Measurements from ENCODE around the gene ANKRD60. TPM values are rescaled to one million over a fixed set of nuclear protein-coding genes. Genes with fewer than 3 reads are reported as not detected.
A peak's percentile ranks its signal among the peaks of the same experiment; 100 is the strongest.

ANKRD60 gene
- total and polyA plus RNA-seq, 2 donors (not counting 1 experiment from before 2014, with no cell fraction given) = 0.27 TPM; not detected in 1

DNA sequence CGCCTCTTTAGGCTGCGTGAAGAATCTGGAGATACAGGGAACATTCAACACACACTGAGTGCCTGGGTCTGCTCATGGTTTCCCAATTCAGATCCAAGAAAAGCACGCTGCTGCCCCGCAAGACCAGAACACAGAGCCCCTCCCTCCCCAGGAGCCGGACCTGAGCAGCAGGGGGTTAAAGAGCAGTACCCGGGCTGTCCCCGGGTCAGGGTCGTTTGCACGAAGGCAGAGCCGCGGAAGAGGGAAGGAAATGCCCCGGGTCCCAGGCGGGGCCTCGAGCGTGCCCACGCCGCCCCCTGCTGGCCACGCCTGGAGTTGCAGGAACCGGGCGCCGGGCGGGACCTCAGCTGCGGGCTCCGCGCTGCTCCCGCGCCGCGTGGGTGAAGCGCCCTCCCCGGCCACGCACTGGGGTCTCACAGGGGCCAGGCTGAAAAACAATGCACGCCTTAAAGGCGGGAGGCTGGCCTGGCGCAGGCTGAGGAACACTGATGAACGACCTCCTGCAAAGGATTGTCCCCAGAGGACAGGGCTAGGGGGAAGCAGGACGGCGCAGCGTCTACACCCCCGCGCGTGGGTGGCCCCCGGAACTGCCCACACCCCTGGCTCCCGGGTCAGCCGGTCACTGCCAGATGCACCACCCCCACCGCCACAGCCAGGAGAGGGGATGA, 48.9 kb downstream of the ANKRD60 start:
- no peaks in the 10 kb centered on the region for H3K79me2 ChIP-seq (ENCODE audit: control insufficient read depth, insufficient read depth, low read length)
- H3K27me3 ChIP-seq (replicated peaks in 1 of 4; ENCODE audit: control extremely low read depth in 1 of 4, control insufficient read depth in 3 of 4, insufficient read depth in 4 of 4, low read length in 3 of 4) = peaks cover 0 to 47% (median 15%) of the 10 kb centered on the region in 4 experiments
- ATAC-seq (ENCODE audit: low read depth) (peak; percentile 90), DNase-seq (peak; percentile 79)
- CTCF ChIA-PET = interaction anchor here (0.6 to 6.2 kb wide), 22 partner anchors 9 to 810 kb away, joined by 3 to 91 read pairs (median 4); no protein-coding TSS in a partner anchor
- H3K4me3 Mint-ChIP-seq = peak overlapping the region; percentile 34
- peaks cover 9% of the 10 kb centered on the region for H3K4me1 Mint-ChIP-seq
- peak overlapping the region; percentile 76 for H3K4me2 ChIP-seq (replicated peaks; ENCODE audit: low read depth, low read length, poor library complexity, severe bottlenecking)
- peak; percentile 100 for TF ChIP-seq CTCF (IDR thresholded peaks at IDR 0.05)
- no peak for TF ChIP-seq EZH2 (IDR thresholded peaks at IDR 0.05; ENCODE audit: borderline replicate concordance, insufficient read depth, low read depth, low read length, poor library complexity, severe bottlenecking)
- H3K27me3 Mint-ChIP-seq = peaks cover 49% of the 10 kb centered on the region
- no peak overlapping the region for H3K27ac ChIP-seq (ENCODE audit: low read length in 2 of 2)
- no peaks in the 10 kb centered on the region for H3K36me3 ChIP-seq (replicated peaks in 1 of 2; ENCODE audit: control extremely low read depth in 1 of 2, control insufficient read depth in 1 of 2, extremely low read depth in 1 of 2, insufficient read depth in 2 of 2, low read length in 1 of 2)
- WGBS (ENCODE audit: insufficient coverage) = 3% methylated on average over 39 of the region's 46 CpGs
- no peaks in the 10 kb centered on the region for H4K20me1 ChIP-seq (ENCODE audit: control insufficient read depth, insufficient read depth, low read length, poor library complexity, severe bottlenecking)
- H3K9me3 Mint-ChIP-seq (ENCODE audit: insufficient read depth) = no peaks in the 10 kb centered on the region
- intact Hi-C loops (cut with micrococcal nuclease) = loop anchor here (1.0 kb wide), 2 partner anchors 525 to 665 kb away; no protein-coding TSS in a partner anchor
- peak overlapping the region; percentile 36 for H3K9ac ChIP-seq (ENCODE audit: low read length)
- POLR2A ChIA-PET = no interaction called here
- H3K27ac Mint-ChIP-seq = no peak overlapping the region
- H2AFZ ChIP-seq (ENCODE audit: insufficient read depth, low read depth, low read length, poor library complexity, severe bottlenecking) = peak overlapping the region; percentile 76
- H3K4me3 ChIP-seq (ENCODE audit: control extremely low read depth in 1 of 5, extremely low read depth in 1 of 5, insufficient read depth in 1 of 5, low read depth in 2 of 5, low read length in 4 of 5) = peak overlapping the region in 2 of 5 experiments; percentile 15 to 25
- H3K9me3 ChIP-seq (ENCODE audit: control extremely low read depth in 1 of 3, control insufficient read depth in 2 of 3, insufficient read depth in 1 of 3, low read length in 2 of 3) = peaks cover 0 to 6% (median 0%) of the 10 kb centered on the region in 3 donors
- peaks cover 10 to 14% of the 10 kb centered on the region in 2 donors for H3K4me1 ChIP-seq (ENCODE audit: control insufficient read depth in 2 of 2, insufficient read depth in 2 of 2, low read length in 2 of 2)

- Histone ChIP-seq H3K9ac (ENCODE audit: low read length) (peak overlapping the region; percentile 36), H3K9me3 (ENCODE audit: control extremely low read depth in 1 of 3, control insufficient read depth in 2 of 3, insufficient read depth in 1 of 3, low read length in 2 of 3) (peaks cover 0 to 3% (median 0%) of the 10 kb centered on the region in 3 donors), H3K36me3 (replicated peaks in 1 of 2; ENCODE audit: control extremely low read depth in 1 of 2, control insufficient read depth in 1 of 2, extremely low read depth in 1 of 2, insufficient read depth in 2 of 2, low read length in 1 of 2) (no peaks in the 10 kb centered on the region), H3K4me1 (ENCODE audit: control insufficient read depth in 2 of 2, insufficient read depth in 2 of 2, low read length in 2 of 2) (peaks cover 10 to 19% of the 10 kb centered on the region in 2 donors), H2AFZ (ENCODE audit: insufficient read depth, low read depth, low read length, poor library complexity, severe bottlenecking) (peak overlapping the region; percentile 76), H3K79me2 (ENCODE audit: control insufficient read depth, insufficient read depth, low read length) (no peaks in the 10 kb centered on the region), H3K27ac (ENCODE audit: low read length in 2 of 2) (no peak overlapping the region), H3K27me3 (replicated peaks in 1 of 4; ENCODE audit: control extremely low read depth in 1 of 4, control insufficient read depth in 3 of 4, insufficient read depth in 4 of 4, low read length in 3 of 4) (peaks cover 0 to 47% (median 15%) of the 10 kb centered on the region in 4 experiments), H3K4me3 (ENCODE audit: control extremely low read depth in 1 of 5, extremely low read depth in 1 of 5, insufficient read depth in 1 of 5, low read depth in 2 of 5, low read length in 4 of 5) (peak overlapping the region in 1 of 5 experiments; percentile 25), H3K4me2 (replicated peaks; ENCODE audit: low read depth, low read length, poor library complexity, severe bottlenecking) (peak overlapping the region; percentile 76), H4K20me1 (ENCODE audit: control insufficient read depth, insufficient read depth, low read length, poor library complexity, severe bottlenecking) (no peaks in the 10 kb centered on the region)
- peaks cover 13% of the 10 kb centered on the region for H3K4me1 Mint-ChIP-seq
- TF ChIP-seq CTCF (IDR thresholded peaks at IDR 0.05) (no peak), EZH2 (IDR thresholded peaks at IDR 0.05; ENCODE audit: borderline replicate concordance, insufficient read depth, low read depth, low read length, poor library complexity, severe bottlenecking) (no peak)
- peaks cover 49% of the 10 kb centered on the region for H3K27me3 Mint-ChIP-seq
- DNase-seq (no peak), ATAC-seq (ENCODE audit: low read depth) (no peak)
- intact Hi-C loops (cut with micrococcal nuclease) = loop anchor here (1.0 kb wide), 2 partner anchors 525 to 665 kb away; no protein-coding TSS in a partner anchor
- POLR2A ChIA-PET = no interaction called here
- 44% methylated on average over 9 of the region's 9 CpGs for WGBS (ENCODE audit: insufficient coverage)
- H3K27ac Mint-ChIP-seq = no peak overlapping the region
- H3K4me3 Mint-ChIP-seq = peak overlapping the region; percentile 34
- CTCF ChIA-PET = interaction anchor here (1.0 to 6.2 kb wide), 11 partner anchors 11 to 712 kb away, joined by 3 to 91 read pairs (median 5); no protein-coding TSS in a partner anchor
- H3K9me3 Mint-ChIP-seq (ENCODE audit: insufficient read depth) = no peaks in the 10 kb centered on the region
These were observed 49.4 kb downstream of the ANKRD60 start for GRCh38 chr20:58179083-58179431.

All from B cell (primary cell).